Smooth muscle cell (in vitro differentiated cells): ENCODE data around the gene MLLT3. TPM values are rescaled to one million over a fixed set of nuclear protein-coding genes. Genes with fewer than 3 reads are reported as not detected.

ENCODE experiments used
- DNase-seq: peaks from one replicate; lab custom pipeline; 2025; ENCODE audit not compliant: unreplicated experiment; lab: John Stamatoyannopoulos, UW
- H2AFZ ChIP-seq: fragments of 200-600 bp; sonication (generic); 2 replicates; pipeline ENCODE4 v1.6.0; 2016; ENCODE audit warnings: antibody characterized with exemption, low read depth, mild to moderate bottlenecking
- H3F3A ChIP-seq: fragments of 200-600 bp; sonication (generic); 2 replicates; pipeline ENCODE4 v1.6.0; 2017; ENCODE audit warnings: antibody characterized with exemption, low read depth
- H3K27ac ChIP-seq: fragments of 200-600 bp; sonication (generic); 2 replicates; pipeline ENCODE4 v1.5.1; 2016; ENCODE audit warnings: low read depth, mild to moderate bottlenecking
- H3K27me3 ChIP-seq: fragments of 200-600 bp; sonication (generic); 2 replicates; pipeline ENCODE4 v1.6.1; 2016; ENCODE audit warnings: low read depth, mild to moderate bottlenecking
- H3K36me3 ChIP-seq: fragments of 200-600 bp; sonication (generic); 2 replicates; pipeline ENCODE4 v1.5.1; 2016; ENCODE audit warnings: low read depth
- H3K4me1 ChIP-seq: fragments of 200-600 bp; sonication (generic); 2 replicates; pipeline ENCODE4 v1.5.1; 2016; ENCODE audit warnings: low read depth
- H3K4me2 ChIP-seq: fragments of 200-600 bp; sonication (generic); 2 replicates; pipeline ENCODE4 v1.6.0; 2016; ENCODE audit warnings: mild to moderate bottlenecking
- H3K4me3 ChIP-seq: fragments of 200-600 bp; sonication (generic); 2 replicates; pipeline ENCODE4 v1.5.1; 2016; ENCODE audit warnings: mild to moderate bottlenecking
- H3K79me2 ChIP-seq: fragments of 200-600 bp; sonication (generic); 2 replicates; pipeline ENCODE4 v1.6.0; 2016; ENCODE audit warnings: low read depth, mild to moderate bottlenecking
- H3K9ac ChIP-seq: fragments of 200-600 bp; sonication (generic); 2 replicates; pipeline ENCODE4 v1.6.0; 2016; ENCODE audit warnings: low read depth
- H3K9me3 ChIP-seq: fragments of 200-600 bp; sonication (generic); replicated peaks from 2 replicates; pipeline ENCODE4 v1.5.1; 2016; ENCODE audit warnings: low read depth
- H4K20me1 ChIP-seq: fragments of 200-600 bp; sonication (generic); 2 replicates; pipeline ENCODE4 v1.6.0; 2016; ENCODE audit warnings: low read depth
- CTCF ChIP-seq: fragments of 200-600 bp; sonication (generic); IDR thresholded peaks from 2 replicates; pipeline ENCODE4 v1.5.1; 2017; ENCODE audit warnings: borderline replicate concordance, mild to moderate bottlenecking, antibody characterized with exemption; ENCODE audit not compliant: insufficient read depth, poor library complexity, severe bottlenecking
- WGBS: methylation state at CpG from one replicate; pipeline ENCODE4 v1.1.7; 2016; ENCODE audit warnings: low lambda C conversion rate; 5-methylcytosine and 5-hydroxymethylcytosine counted together
- polyA plus RNA-seq: library from polyadenylated mRNA; unstranded; fragments of >200 nt; fragmentation: Nextera tagmentation; extraction: Ambion mirVana; gene quantifications from 2 replicates; pipeline ENCODE4 v1.2.1, GENCODE V29; 2016
- total RNA-seq: library from RNA; depleted of rRNA; stranded (reverse); fragments of >200 nt; gene quantifications from 2 replicates; pipeline ENCODE4 v1.2.3, GENCODE V29; 2014

The MLLT3 gene
- total and polyA plus RNA-seq, 2 experiments from 2014 or later: 21.9 to 29.9 TPM

DNA sequence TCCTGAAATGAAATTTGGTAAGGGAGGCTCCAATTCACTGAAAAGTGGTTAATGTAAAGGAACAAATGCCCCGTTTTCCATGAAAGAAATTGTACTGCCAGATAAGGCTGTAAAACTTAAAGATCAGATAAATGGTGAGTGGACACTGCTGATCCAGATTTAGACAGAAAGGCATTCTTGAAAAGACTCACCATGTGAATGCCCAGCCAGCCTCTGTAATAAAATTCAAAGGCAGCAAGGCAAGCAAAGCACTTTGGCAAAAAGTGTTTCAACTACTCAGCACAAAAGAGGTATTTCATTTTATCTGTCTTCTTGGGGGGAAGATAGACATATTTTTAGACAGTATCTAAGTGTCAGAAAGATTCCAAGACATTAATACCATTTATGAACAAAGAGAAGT lies 133.6 kb downstream of the MLLT3 start:
- 12% methylated on average over 1 of the region's 1 CpG for WGBS
- H3K4me3 ChIP-seq: no peak overlapping the region
- H3K27ac ChIP-seq: no peak overlapping the region
- H3K9me3 ChIP-seq: no peaks in the 10 kb centered on the region
- no peak for TF ChIP-seq CTCF
- no peak overlapping the region for H3K9ac ChIP-seq
- H3K79me2 ChIP-seq: peaks cover 99% of the 10 kb centered on the region
- no peaks in the 10 kb centered on the region for H3K27me3 ChIP-seq
- no peak overlapping the region for H3K4me2 ChIP-seq
- DNase-seq: no peak
- no peak overlapping the region for H2AFZ ChIP-seq
- H3K4me1 ChIP-seq: no peaks in the 10 kb centered on the region
- H3K36me3 ChIP-seq: no peaks in the 10 kb centered on the region
- H3F3A ChIP-seq: no peaks in the 10 kb centered on the region
- peaks cover 48% of the 10 kb centered on the region for H4K20me1 ChIP-seq

- H3K4me3 ChIP-seq: no peak overlapping the region
- no peak overlapping the region for H3K9ac ChIP-seq
- 60% methylated on average over 4 of the region's 4 CpGs for WGBS
- no peaks in the 10 kb centered on the region for H3F3A ChIP-seq
- no peaks in the 10 kb centered on the region for H3K9me3 ChIP-seq
- H3K36me3 ChIP-seq: no peaks in the 10 kb centered on the region
- no peaks in the 10 kb centered on the region for H3K4me1 ChIP-seq
- no peak overlapping the region for H3K4me2 ChIP-seq
- TF ChIP-seq CTCF: no peak
- H4K20me1 ChIP-seq: peaks cover 34% of the 10 kb centered on the region
- no peaks in the 10 kb centered on the region for H3K27me3 ChIP-seq
- DNase-seq: no peak
- no peak overlapping the region for H2AFZ ChIP-seq
- H3K27ac ChIP-seq: no peak overlapping the region
- H3K79me2 ChIP-seq: peaks cover 95% of the 10 kb centered on the region
Observed at GRCh38 chr9:20486552-20486951, 135.7 kb downstream of the MLLT3 start.

GRCh38 chr9:20481437-20481836 lies 140.9 kb downstream of the MLLT3 start:
- Histone ChIP-seq H4K20me1 (peaks cover 37% of the 10 kb centered on the region), H3K4me2 (no peak overlapping the region), H3K4me1 (peaks cover 18% of the 10 kb centered on the region), H3K27ac (no peak overlapping the region), H3F3A (no peaks in the 10 kb centered on the region), H3K4me3 (no peak overlapping the region), H3K9ac (no peak overlapping the region), H3K9me3 (no peaks in the 10 kb centered on the region), H3K36me3 (no peaks in the 10 kb centered on the region), H3K27me3 (no peaks in the 10 kb centered on the region), H2AFZ (no peak overlapping the region), H3K79me2 (peaks cover 87% of the 10 kb centered on the region)
- 95% methylated on average over 5 of the region's 5 CpGs for WGBS
- no peak for TF ChIP-seq CTCF
- no peak for DNase-seq

DNA sequence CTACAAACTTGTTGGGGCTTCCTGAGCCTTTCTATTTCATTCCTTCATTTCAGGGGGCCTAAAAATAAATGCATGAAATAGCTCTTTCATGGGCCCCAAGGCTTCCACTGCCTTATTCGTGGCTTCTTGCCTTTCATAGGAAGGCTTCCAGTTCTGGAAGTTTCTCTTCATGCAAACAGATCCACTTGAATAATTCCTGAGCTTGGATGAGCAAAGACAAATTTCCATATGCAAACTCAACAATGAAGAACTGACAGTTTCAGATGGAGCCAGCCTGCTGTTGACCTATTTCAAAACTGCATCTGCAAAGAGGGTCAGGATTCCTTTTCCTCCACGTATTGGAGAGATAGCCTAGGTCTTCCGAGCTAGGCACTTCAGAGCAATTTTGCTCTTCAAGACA lies 142.1 kb downstream of the MLLT3 start:
- no peaks in the 10 kb centered on the region for H3K36me3 ChIP-seq
- H3K27ac ChIP-seq: no peak overlapping the region
- H3K4me3 ChIP-seq: no peak overlapping the region
- peaks cover 35% of the 10 kb centered on the region for H4K20me1 ChIP-seq
- no peak overlapping the region for H2AFZ ChIP-seq
- H3K4me2 ChIP-seq: no peak overlapping the region
- H3K27me3 ChIP-seq: no peaks in the 10 kb centered on the region
- 63% methylated on average over 3 of the region's 3 CpGs for WGBS
- DNase-seq: no peak
- H3K79me2 ChIP-seq: peaks cover 87% of the 10 kb centered on the region
- no peaks in the 10 kb centered on the region for H3F3A ChIP-seq
- H3K9ac ChIP-seq: no peak overlapping the region
- H3K9me3 ChIP-seq: no peaks in the 10 kb centered on the region
- TF ChIP-seq CTCF: no peak
- peaks cover 19% of the 10 kb centered on the region for H3K4me1 ChIP-seq
